K562 (cell line): ENCODE data around the gene FUT6. TPM values are rescaled to one million over a fixed set of nuclear protein-coding genes. Genes with fewer than 3 reads are reported as not detected.

Source experiments
- E2F6 ChIP-seq, 2 experiments: IDR thresholded peaks; 2 replicates each; pipeline ENCODE4 v1.6.1; 2011; ENCODE audit warnings: borderline replicate concordance in 1 of 2, control low read depth in 1 of 2, low read depth in 1 of 2, low read length in 1 of 2, mild to moderate bottlenecking in 1 of 2, mixed read lengths in 1 of 2, moderate library complexity in 1 of 2; ENCODE audit not compliant: insufficient read depth in 1 of 2, insufficient read length in 1 of 2, poor library complexity in 1 of 2, severe bottlenecking in 1 of 2; ENCODE audit errors: extremely low read depth in 1 of 2
- EP300 ChIP-seq: IDR thresholded peaks from 2 replicates; pipeline ENCODE4 v1.6.1; 2012; ENCODE audit warnings: low read length, improper control_type of control experiment
- FOXA1 ChIP-seq: fragments of 450-650 bp; IDR thresholded peaks from 2 replicates; pipeline ENCODE4 v1.6.1; 2016; ENCODE audit warnings: mild to moderate bottlenecking, borderline replicate concordance
- HMG20B ChIP-seq: fragments of 250-450 bp; sonication (Bioruptor Pico); IDR thresholded peaks from 2 replicates; pipeline ENCODE4 v1.5.0; 2021; ENCODE audit warnings: mild to moderate bottlenecking
- KAT7 ChIP-seq: sonication (generic); formaldehyde crosslinking; IDR thresholded peaks from 2 replicates; pipeline ENCODE4 v1.8.0; 2022; ENCODE audit warnings: missing genetic modification reagents, mild to moderate bottlenecking, borderline replicate concordance
- MED1 ChIP-seq: sonication (generic); formaldehyde crosslinking; IDR thresholded peaks from 2 replicates; pipeline ENCODE4 v1.8.1; 2023; ENCODE audit warnings: missing genetic modification reagents, borderline replicate concordance
- MTA1 ChIP-seq: fragments of 450-650 bp; IDR thresholded peaks from 2 replicates; pipeline ENCODE4 v1.6.1; 2017; ENCODE audit warnings: borderline replicate concordance
- SRSF9 ChIP-seq: fragments of 200-400 bp; formaldehyde crosslinking; IDR thresholded peaks from 2 replicates; pipeline ENCODE4 v1.6.1; 2017; ENCODE audit warnings: low read depth, low read length, borderline replicate concordance
- ZBTB7A ChIP-seq: IDR thresholded peaks from 2 replicates; pipeline ENCODE4 v1.6.1; 2011; ENCODE audit warnings: low read depth, mild to moderate bottlenecking, low read length, moderate library complexity, borderline replicate concordance; ENCODE audit not compliant: control insufficient read depth
- ZFP1 ChIP-seq: fragments of 450-650 bp; formaldehyde crosslinking; IDR thresholded peaks from 2 replicates; pipeline ENCODE4 v1.4.0; 2020; ENCODE audit warnings: mild to moderate bottlenecking, mixed read lengths
- ZNF12 ChIP-seq: sonication (generic); formaldehyde crosslinking; IDR thresholded peaks from 2 replicates; pipeline ENCODE4 v1.4.0; 2020; ENCODE audit warnings: mild to moderate bottlenecking, missing genetic modification reagents
- ZNF263 ChIP-seq: sonication (generic); formaldehyde crosslinking; IDR thresholded peaks from 2 replicates; pipeline ENCODE4 v1.8.0; 2022; ENCODE audit warnings: mild to moderate bottlenecking, missing genetic modification reagents, borderline replicate concordance
- polyA plus RNA-seq, 8 experiments: library from polyadenylated mRNA; depleted of rRNA in 4 of 8; stranded (reverse) in 5 of 8; unstranded in 3 of 8; fragments of >200 nt; fragmentation: Nextera tagmentation in 2 of 8; fragmentation: Illumina TruSeq in 1 of 8; extraction: Ambion mirVana in 2 of 8; extraction: Trizol in 1 of 8; gene quantifications; 2 replicates each; pipeline versions ENCODE4 v1.2.1 to v1.2.3, GENCODE V29; 2011 to 2014; ENCODE audit warnings: inconsistent platforms in 1 of 8, missing spikeins in 1 of 8
- total RNA-seq, 7 experiments: library from RNA; depleted of rRNA in 6 of 7; stranded (reverse); fragments of >200 nt in 6 of 7; fragmentation: Illumina TruSeq in 2 of 7; extraction: Trizol in 2 of 7; gene quantifications; 2 replicates each; pipeline versions ENCODE4 v1.2.1 to v1.2.3, GENCODE V29; 2011 to 2021; ENCODE audit warnings: low replicate concordance in 1 of 7
- TF ChIP-seq, protein P1 (sequence below), 3 experiments: IDR thresholded peaks in 2 of 3; conservative IDR thresholded peaks in 1 of 3; 2 replicates each; pipeline ENCODE4 v1.5.1; 2011 to 2012; ENCODE audit warnings: low read length in 3 of 3, mild to moderate bottlenecking in 3 of 3, control low read depth in 2 of 3, improper control_type of control experiment in 1 of 3, inconsistent platforms in 1 of 3, low read depth in 1 of 3, mixed read lengths in 1 of 3, moderate library complexity in 1 of 3; ENCODE audit not compliant: insufficient read depth in 2 of 3
- TF ChIP-seq, protein P2 (sequence below): fragments of 250-450 bp; sonication (Bioruptor Pico); IDR thresholded peaks from 2 replicates; pipeline ENCODE4 v1.5.0; 2021; ENCODE audit warnings: mild to moderate bottlenecking, borderline replicate concordance
- TF ChIP-seq, protein P3 (sequence below), 3 experiments: fragments of 200-800 bp in 1 of 3; fragments of 250-450 bp in 1 of 3; fragments of 450-650 bp in 1 of 3; sonication (Bioruptor Pico) in 1 of 3; sonication (Bioruptor generic) in 1 of 3; formaldehyde crosslinking in 1 of 3; IDR thresholded peaks; 2 replicates each; pipeline versions ENCODE4 v1.6.1 to v1.8.0; 2016 to 2022; ENCODE audit warnings: mild to moderate bottlenecking in 2 of 3, missing genetic modification characterization in 2 of 3, missing compliant biosample characterization in 1 of 3, moderate library complexity in 1 of 3

Gene FUT6
- total and polyA plus RNA-seq, 9 of the 15 experiments (the other 6 are each of a cell fraction or from before 2014, with no cell fraction given), result 0.04 TPM; not detected in 8

DNA sequence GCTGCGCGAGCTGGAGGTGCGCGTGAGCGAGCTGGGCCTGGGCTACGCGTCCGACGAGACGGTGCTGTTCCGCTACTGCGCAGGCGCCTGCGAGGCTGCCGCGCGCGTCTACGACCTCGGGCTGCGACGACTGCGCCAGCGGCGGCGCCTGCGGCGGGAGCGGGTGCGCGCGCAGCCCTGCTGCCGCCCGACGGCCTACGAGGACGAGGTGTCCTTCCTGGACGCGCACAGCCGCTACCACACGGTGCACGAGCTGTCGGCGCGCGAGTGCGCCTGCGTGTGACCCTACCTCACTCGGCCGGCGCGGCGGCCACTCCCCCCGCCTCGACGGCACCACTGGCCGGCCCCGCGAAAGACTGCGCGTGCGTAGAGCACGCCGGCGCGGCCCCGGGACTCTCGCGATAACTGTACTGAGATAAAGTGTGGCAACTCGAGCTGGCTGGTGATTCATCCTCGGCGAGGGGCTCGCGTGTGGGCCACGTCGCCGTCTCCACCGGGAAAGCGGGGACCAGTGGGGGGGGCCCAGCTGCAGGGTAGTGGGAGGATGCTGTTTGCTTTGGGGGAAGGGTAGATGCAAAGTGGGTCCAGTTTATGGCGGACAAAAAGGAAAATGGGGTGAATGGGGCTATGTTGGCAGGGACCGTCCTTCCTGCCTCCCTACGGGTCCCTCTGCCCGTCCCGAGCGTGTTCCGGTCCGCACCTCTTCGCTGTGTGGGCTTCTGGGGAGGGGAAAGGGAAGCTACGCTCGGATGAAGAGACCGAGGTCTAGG, 11.4 kb downstream of the FUT6 start (continued):
- no peak for TF ChIP-seq HMG20B (CRISPR knock-in tag)
- no peak; the same call in 1 of the 2 replicates for TF ChIP-seq ZNF263
- peak; percentile 94 for TF ChIP-seq ZBTB7A
- TF ChIP-seq MED1 (CRISPR knock-in tag), result 0 out of 2 replicates have a peak, but pooled peaks have one; percentile 63
- no peak for TF ChIP-seq ZFP1
- peak; percentile 30; the same call in 1 of the 2 replicates for TF ChIP-seq EP300
- TF ChIP-seq, protein P1, sequence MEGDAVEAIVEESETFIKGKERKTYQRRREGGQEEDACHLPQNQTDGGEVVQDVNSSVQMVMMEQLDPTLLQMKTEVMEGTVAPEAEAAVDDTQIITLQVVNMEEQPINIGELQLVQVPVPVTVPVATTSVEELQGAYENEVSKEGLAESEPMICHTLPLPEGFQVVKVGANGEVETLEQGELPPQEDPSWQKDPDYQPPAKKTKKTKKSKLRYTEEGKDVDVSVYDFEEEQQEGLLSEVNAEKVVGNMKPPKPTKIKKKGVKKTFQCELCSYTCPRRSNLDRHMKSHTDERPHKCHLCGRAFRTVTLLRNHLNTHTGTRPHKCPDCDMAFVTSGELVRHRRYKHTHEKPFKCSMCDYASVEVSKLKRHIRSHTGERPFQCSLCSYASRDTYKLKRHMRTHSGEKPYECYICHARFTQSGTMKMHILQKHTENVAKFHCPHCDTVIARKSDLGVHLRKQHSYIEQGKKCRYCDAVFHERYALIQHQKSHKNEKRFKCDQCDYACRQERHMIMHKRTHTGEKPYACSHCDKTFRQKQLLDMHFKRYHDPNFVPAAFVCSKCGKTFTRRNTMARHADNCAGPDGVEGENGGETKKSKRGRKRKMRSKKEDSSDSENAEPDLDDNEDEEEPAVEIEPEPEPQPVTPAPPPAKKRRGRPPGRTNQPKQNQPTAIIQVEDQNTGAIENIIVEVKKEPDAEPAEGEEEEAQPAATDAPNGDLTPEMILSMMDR (IDR thresholded peaks at IDR 0.05 in 2 of 3, conservative IDR thresholded peaks at IDR 0.05 in 1 of 3; ENCODE audit: insufficient read depth in 2 of 3, low read depth in 1 of 3, low read length in 3 of 3), result peak in 1 of 3 experiments; percentile 33; a peak in 2 of 6 replicates
- peak; percentile 83 to 94 for TF ChIP-seq E2F6 (IDR thresholded peaks at IDR 0.05; ENCODE audit: borderline replicate concordance in 1 of 2, extremely low read depth in 1 of 2, insufficient read depth in 1 of 2, insufficient read length in 1 of 2, low read depth in 1 of 2, low read length in 1 of 2, poor library complexity in 1 of 2, severe bottlenecking in 1 of 2)
- TF ChIP-seq ZNF12, result no peak; the same call in 1 of the 2 replicates
- TF ChIP-seq KAT7, result peak; percentile 90; the same call in 1 of the 2 replicates
- TF ChIP-seq MTA1, result no peak
- TF ChIP-seq SRSF9, result no peak
- TF ChIP-seq, protein P2, sequence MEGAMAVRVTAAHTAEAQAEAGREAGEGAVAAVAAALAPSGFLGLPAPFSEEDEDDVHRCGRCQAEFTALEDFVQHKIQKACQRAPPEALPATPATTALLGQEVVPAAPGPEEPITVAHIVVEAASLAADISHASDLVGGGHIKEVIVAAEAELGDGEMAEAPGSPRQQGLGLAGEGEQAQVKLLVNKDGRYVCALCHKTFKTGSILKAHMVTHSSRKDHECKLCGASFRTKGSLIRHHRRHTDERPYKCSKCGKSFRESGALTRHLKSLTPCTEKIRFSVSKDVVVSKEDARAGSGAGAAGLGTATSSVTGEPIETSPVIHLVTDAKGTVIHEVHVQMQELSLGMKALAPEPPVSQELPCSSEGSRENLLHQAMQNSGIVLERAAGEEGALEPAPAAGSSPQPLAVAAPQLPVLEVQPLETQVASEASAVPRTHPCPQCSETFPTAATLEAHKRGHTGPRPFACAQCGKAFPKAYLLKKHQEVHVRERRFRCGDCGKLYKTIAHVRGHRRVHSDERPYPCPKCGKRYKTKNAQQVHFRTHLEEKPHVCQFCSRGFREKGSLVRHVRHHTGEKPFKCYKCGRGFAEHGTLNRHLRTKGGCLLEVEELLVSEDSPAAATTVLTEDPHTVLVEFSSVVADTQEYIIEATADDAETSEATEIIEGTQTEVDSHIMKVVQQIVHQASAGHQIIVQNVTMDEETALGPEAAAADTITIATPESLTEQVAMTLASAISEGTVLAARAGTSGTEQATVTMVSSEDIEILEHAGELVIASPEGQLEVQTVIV (CRISPR knock-in tag), result no peak
- TF ChIP-seq, protein P3, sequence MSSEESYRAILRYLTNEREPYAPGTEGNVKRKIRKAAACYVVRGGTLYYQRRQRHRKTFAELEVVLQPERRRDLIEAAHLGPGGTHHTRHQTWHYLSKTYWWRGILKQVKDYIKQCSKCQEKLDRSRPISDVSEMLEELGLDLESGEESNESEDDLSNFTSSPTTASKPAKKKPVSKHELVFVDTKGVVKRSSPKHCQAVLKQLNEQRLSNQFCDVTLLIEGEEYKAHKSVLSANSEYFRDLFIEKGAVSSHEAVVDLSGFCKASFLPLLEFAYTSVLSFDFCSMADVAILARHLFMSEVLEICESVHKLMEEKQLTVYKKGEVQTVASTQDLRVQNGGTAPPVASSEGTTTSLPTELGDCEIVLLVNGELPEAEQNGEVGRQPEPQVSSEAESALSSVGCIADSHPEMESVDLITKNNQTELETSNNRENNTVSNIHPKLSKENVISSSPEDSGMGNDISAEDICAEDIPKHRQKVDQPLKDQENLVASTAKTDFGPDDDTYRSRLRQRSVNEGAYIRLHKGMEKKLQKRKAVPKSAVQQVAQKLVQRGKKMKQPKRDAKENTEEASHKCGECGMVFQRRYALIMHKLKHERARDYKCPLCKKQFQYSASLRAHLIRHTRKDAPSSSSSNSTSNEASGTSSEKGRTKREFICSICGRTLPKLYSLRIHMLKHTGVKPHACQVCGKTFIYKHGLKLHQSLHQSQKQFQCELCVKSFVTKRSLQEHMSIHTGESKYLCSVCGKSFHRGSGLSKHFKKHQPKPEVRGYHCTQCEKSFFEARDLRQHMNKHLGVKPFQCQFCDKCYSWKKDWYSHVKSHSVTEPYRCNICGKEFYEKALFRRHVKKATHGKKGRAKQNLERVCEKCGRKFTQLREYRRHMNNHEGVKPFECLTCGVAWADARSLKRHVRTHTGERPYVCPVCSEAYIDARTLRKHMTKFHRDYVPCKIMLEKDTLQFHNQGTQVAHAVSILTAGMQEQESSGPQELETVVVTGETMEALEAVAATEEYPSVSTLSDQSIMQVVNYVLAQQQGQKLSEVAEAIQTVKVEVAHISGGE (CRISPR knock-in tag; IDR thresholded peaks at IDR 0.05), result peak in 1 of 3 experiments; percentile 77; a peak in 2 of 6 replicates
- TF ChIP-seq FOXA1, result no peak; the same call in 1 of the 2 replicates
